GM12878 (cell line): ENCODE data around the gene CNGB1. TPM values are rescaled to one million over a fixed set of nuclear protein-coding genes. Genes with fewer than 3 reads are reported as not detected.

Experiments used
- ATAC-seq: fragments of 200-7000 bp; cut with Tn5 transposase; 3 replicates; pipeline ENCODE4 v1.9.1; 2020; ENCODE audit warnings: mild to moderate bottlenecking, moderate library complexity
- BruUV-seq: library from RNA; stranded (reverse); fragments of 400-500 nt; replicated peaks from 2 replicates; lab custom pipeline; 2021; lab: Mats Ljungman, UMichigan
- CTCF ChIA-PET: fragments of 300-600 bp; sonication (Branson Sonifier 250); formaldehyde crosslinking; extraction: SDS; loops from one replicate; lab custom pipeline; 2021; ENCODE audit warnings: inconsistent platforms; lab: Yijun Ruan, JAX
- POLR2A ChIA-PET: fragments of 350-600 bp; formaldehyde crosslinking; extraction: SDS; loops from one replicate; lab custom pipeline; 2021; ENCODE audit warnings: inconsistent platforms; lab: Charles Lee
- RAD21 ChIA-PET: fragments of 300-600 bp; sonication (Branson Sonifier 250); formaldehyde crosslinking; loops from one replicate; lab custom pipeline; 2023; ENCODE audit warnings: antibody characterized with exemption; ENCODE audit not compliant: unreplicated experiment; lab: Charles Lee
- SMC1A ChIA-PET: fragments of 300-600 bp; sonication (Branson Sonifier 250); formaldehyde crosslinking; loops from one replicate; lab custom pipeline; 2023; ENCODE audit not compliant: unreplicated experiment, uncharacterized antibody; lab: Charles Lee
- DNase-seq: peaks from one replicate; pipeline ENCODE4 v3.0.0-alpha.2; 2011; ENCODE audit warnings: low read depth, low spot score
- FAIRE-seq: peaks from 3 replicates; lab custom pipeline; 2011; peaks lifted over from hg19 to GRCh38; lab: Jason Lieb, UNC
- H2AFZ ChIP-seq: 2 replicates; pipeline ENCODE4 v1.6.0; 2011; ENCODE audit warnings: low read depth, low read length, control low read depth; ENCODE audit not compliant: control insufficient read depth
- H3K27ac ChIP-seq: 2 replicates; pipeline ENCODE4 v1.5.1; 2011; ENCODE audit warnings: control low read depth; ENCODE audit not compliant: control insufficient read depth, insufficient read depth
- H3K27me3 ChIP-seq, 2 experiments: replicated peaks in 1 of 2; 2 replicates each; pipeline versions ENCODE4 v1.6.0 to v1.6.1; 2011; ENCODE audit warnings: low read length in 1 of 2; ENCODE audit not compliant: control insufficient read depth in 2 of 2, insufficient read depth in 2 of 2
- H3K36me3 ChIP-seq, 2 experiments: 2 replicates each; pipeline ENCODE4 v1.5.1; 2011; ENCODE audit warnings: low read length in 1 of 2; ENCODE audit not compliant: control insufficient read depth in 2 of 2, insufficient read depth in 2 of 2
- H3K4me1 ChIP-seq: 2 replicates; pipeline ENCODE4 v1.6.1; 2011; ENCODE audit warnings: mild to moderate bottlenecking, low read length, moderate library complexity, mixed read lengths; ENCODE audit not compliant: control insufficient read depth, insufficient read depth
- H3K4me2 ChIP-seq: 2 replicates; pipeline ENCODE4 v1.6.0; 2011; ENCODE audit warnings: control low read depth; ENCODE audit not compliant: control insufficient read depth, insufficient read depth
- H3K4me3 ChIP-seq: fragments of 200-600 bp; sonication (generic); 2 replicates; pipeline ENCODE4 v1.5.1; 2016
- H3K79me2 ChIP-seq: 2 replicates; pipeline ENCODE4 v1.6.0; 2011; ENCODE audit warnings: low read length; ENCODE audit not compliant: control insufficient read depth, insufficient read depth
- H3K9ac ChIP-seq: 2 replicates; pipeline ENCODE4 v1.8.0; 2011; ENCODE audit warnings: low read length, control low read depth, mixed read lengths; ENCODE audit not compliant: control insufficient read depth, insufficient read depth
- H3K9me3 ChIP-seq: replicated peaks from 3 replicates; pipeline ENCODE4 v1.5.1; 2011; ENCODE audit warnings: mild to moderate bottlenecking, low read length; ENCODE audit not compliant: control insufficient read depth, insufficient read depth
- H4K20me1 ChIP-seq: 2 replicates; pipeline ENCODE4 v1.6.0; 2011; ENCODE audit not compliant: control insufficient read depth, insufficient read depth
- EGR1 ChIP-seq, 2 experiments: IDR thresholded peaks; 1 replicate in 1 of 2; 2 replicates in 1 of 2; pipeline ENCODE4 v1.6.1; 2011 to 2012; ENCODE audit warnings: low read depth in 2 of 2, low read length in 2 of 2, borderline replicate concordance in 1 of 2, mild to moderate bottlenecking in 1 of 2, moderate library complexity in 1 of 2
- EZH2 ChIP-seq: IDR thresholded peaks from 2 replicates; pipeline ENCODE4 v1.6.1; 2012; ENCODE audit warnings: low read depth, mild to moderate bottlenecking, control low read depth, inconsistent platforms, low read length, borderline replicate concordance; ENCODE audit not compliant: control insufficient read depth
- FOXM1 ChIP-seq: IDR thresholded peaks from 2 replicates; pipeline ENCODE4 v1.6.1; 2012; ENCODE audit warnings: low read depth, mild to moderate bottlenecking, inconsistent platforms, low read length, moderate library complexity
- IRF3 ChIP-seq: fragments of 450-650 bp; IDR thresholded peaks from 2 replicates; pipeline ENCODE4 v1.6.1; 2014; ENCODE audit warnings: mild to moderate bottlenecking
- MTA2 ChIP-seq: fragments of 450-650 bp; IDR thresholded peaks from 2 replicates; pipeline ENCODE4 v1.6.1; 2016; ENCODE audit warnings: low read depth, mild to moderate bottlenecking, moderate library complexity
- MTA3 ChIP-seq: IDR thresholded peaks from 2 replicates; pipeline ENCODE4 v1.6.1; 2012; ENCODE audit warnings: low read length, inconsistent platforms, borderline replicate concordance
- MYB ChIP-seq: fragments of 150-350 bp; IDR thresholded peaks from 2 replicates; pipeline ENCODE4 v1.6.1; 2014; ENCODE audit warnings: mild to moderate bottlenecking, low read depth, low read length, borderline replicate concordance
- MYC ChIP-seq: IDR thresholded peaks from 2 replicates; pipeline ENCODE4 v1.6.1; 2011; ENCODE audit warnings: mild to moderate bottlenecking, low read length, moderate library complexity, inconsistent platforms; ENCODE audit not compliant: insufficient read depth, insufficient replicate concordance, insufficient read length, severe bottlenecking
- NKRF ChIP-seq: fragments of 450-650 bp; conservative IDR thresholded peaks from 2 replicates; pipeline ENCODE4 v1.6.1; 2017; ENCODE audit warnings: mild to moderate bottlenecking, moderate library complexity
- USF1 ChIP-seq: IDR thresholded peaks from 2 replicates; pipeline ENCODE4 v1.6.1; 2011; ENCODE audit warnings: borderline replicate concordance, low read depth, mild to moderate bottlenecking, moderate library complexity, mixed read lengths, low read length; ENCODE audit not compliant: insufficient read depth; ENCODE audit errors: extremely low read length
- ZNF217 ChIP-seq: fragments of 450-650 bp; IDR thresholded peaks from 2 replicates; pipeline ENCODE4 v1.6.1; 2017; ENCODE audit warnings: antibody characterized with exemption, mild to moderate bottlenecking
- ZNF622 ChIP-seq: fragments of 450-650 bp; IDR thresholded peaks from 2 replicates; pipeline ENCODE4 v1.6.1; 2017; ENCODE audit warnings: mild to moderate bottlenecking, inconsistent platforms
- WGBS: methylation state at CpG from one replicate; pipeline ENCODE4 v1.1.6; 2016; ENCODE audit warnings: low lambda C conversion rate; ENCODE audit not compliant: insufficient replicate concordance, insufficient coverage; ENCODE audit errors: missing lambda C conversion rate; 5-methylcytosine and 5-hydroxymethylcytosine counted together
- in situ Hi-C: fragments of 300-500 bp; cut with MboI; formaldehyde crosslinking; loops from 9 replicates; pipeline ENCODE4 v1.14.3; 2018; ENCODE audit warnings: mixed read lengths
- intact Hi-C: fragments of 100-400 bp; cut with micrococcal nuclease; formaldehyde crosslinking; loops from one replicate; pipeline ENCODE4 v1.14.2; 2022; ENCODE audit not compliant: unreplicated experiment
- polyA plus RNA-seq, 11 experiments: library from polyadenylated mRNA; depleted of rRNA in 4 of 11; unstranded in 6 of 11; stranded (reverse) in 5 of 11; fragments of >200 nt; fragmentation: Nextera tagmentation in 4 of 11; fragmentation: Illumina TruSeq in 1 of 11; extraction: Ambion mirVana in 4 of 11; extraction: Trizol in 1 of 11; gene quantifications; 1 replicate in 1 of 11; 2 replicates in 10 of 11; pipeline versions ENCODE4 v1.2.1 to v1.2.3, GENCODE V29; 2011 to 2016; ENCODE audit warnings: inconsistent platforms in 2 of 11, missing spikeins in 2 of 11, low read depth in 1 of 11
- total RNA-seq, 4 experiments: library from RNA; depleted of rRNA in 3 of 4; stranded (reverse); fragments of >200 nt in 3 of 4; fragmentation: Illumina TruSeq in 1 of 4; extraction: Trizol in 1 of 4; gene quantifications; 2 replicates each; pipeline versions ENCODE4 v1.2.1 to v1.2.3, GENCODE V29; 2013 to 2021

The CNGB1 gene
- total and polyA plus RNA-seq, 10 of the 15 experiments (the other 5 are each of a cell fraction or from before 2014, with no cell fraction given) = 0.03 TPM; not detected in 9

DNA sequence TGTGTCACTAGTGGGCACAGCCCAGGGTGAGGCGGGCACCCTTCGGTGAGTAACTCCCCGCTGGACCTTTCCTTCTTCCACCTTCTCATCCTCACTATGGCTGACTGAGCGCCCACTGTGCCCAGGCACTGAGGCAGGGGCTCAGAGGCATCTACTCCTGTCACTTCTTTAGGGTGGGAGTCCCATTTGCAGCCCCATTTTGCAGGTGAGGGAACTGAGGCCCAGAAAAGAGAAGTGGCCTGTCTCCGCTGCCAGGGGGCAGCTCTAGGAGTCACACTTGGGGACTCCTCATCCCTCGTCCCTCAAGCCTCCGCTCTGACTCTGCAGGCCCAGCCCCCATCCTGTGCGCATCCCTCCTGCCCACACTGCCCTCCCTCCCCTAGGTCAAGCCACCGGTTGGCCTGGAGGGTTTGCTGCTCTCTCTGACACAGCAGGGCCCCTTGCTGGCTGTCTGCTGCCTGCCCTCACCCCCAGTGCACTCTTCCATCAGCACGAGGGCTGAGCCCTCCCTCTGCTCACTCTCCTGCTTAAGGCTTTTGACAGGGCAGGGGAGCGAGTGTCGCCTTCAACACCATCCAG lies 62.4 kb downstream of the CNGB1 start:
- ChIA-PET POLR2A (no interaction called here), RAD21 (no interaction called here), SMC1A (no interaction called here), CTCF (no interaction called here)
- FAIRE-seq (no peak), DNase-seq (no peak), ATAC-seq (no peak; the same call in 2 of the 3 replicates)
- no peaks in the 10 kb centered on the region; a peak in 2 of 4 replicates for H3K27me3 ChIP-seq
- H3K4me3 ChIP-seq = no peak overlapping the region
- no peak for TF ChIP-seq MYC
- no peak for TF ChIP-seq EGR1 (IDR thresholded peaks at IDR 0.05; ENCODE audit: borderline replicate concordance in 1 of 2, low read depth in 2 of 2, low read length in 2 of 2)
- no peak for TF ChIP-seq ZNF622
- TF ChIP-seq FOXM1 = no peak
- TF ChIP-seq MTA3 = no peak
- TF ChIP-seq MTA2 = no peak
- no peak for TF ChIP-seq ZNF217
- TF ChIP-seq EZH2 = no peak
- no peak for TF ChIP-seq MYB
- TF ChIP-seq USF1 = no peak
- no peak for TF ChIP-seq NKRF
- no peak for TF ChIP-seq IRF3
- H3K4me2 ChIP-seq = no peak overlapping the region
- no TSS peak for BruUV-seq
- no peaks in the 10 kb centered on the region for H3K36me3 ChIP-seq
- intact Hi-C loops (loop anchor here (10.0 kb wide), 1 partner anchor 396 kb away; no protein-coding TSS in a partner anchor), in situ Hi-C loops (no loop called here)
- no peaks in the 10 kb centered on the region for H3K9me3 ChIP-seq
- no peak overlapping the region for H3K27ac ChIP-seq
- 42% methylated on average over 9 of the region's 12 CpGs for WGBS
- no peak overlapping the region for H3K9ac ChIP-seq
- H3K4me1 ChIP-seq = no peaks in the 10 kb centered on the region
- H3K79me2 ChIP-seq = no peaks in the 10 kb centered on the region
- H4K20me1 ChIP-seq = no peaks in the 10 kb centered on the region
- no peak overlapping the region for H2AFZ ChIP-seq
